HG03103 (cell line): ENCODE measurements around the gene RAI1.
"Not testable (repeated sequence)": the region's sequence is repeated elsewhere in the genome, so short reads cannot be mapped to it uniquely, and the experiment has no call there.

ENCODE experiments used
- ATAC-seq: cut with Tn5 transposase; IDR thresholded peaks from one replicate; pipeline ENCODE4 v1.9.1; 2021; ENCODE audit warnings: low read depth; ENCODE audit not compliant: unreplicated experiment

Gene RAI1

GRCh38 chr17:17663160-17664063 is 17.8 kb upstream of the RAI1 start:
- peak; percentile 69 for ATAC-seq

GRCh38 chr17:17664064-17664452 is 17.2 kb upstream of the RAI1 start:
- ATAC-seq, result no peak

- no peak for ATAC-seq
Measured at GRCh38 chr17:17665255-17665654, 16.0 kb upstream of the RAI1 start.

- ATAC-seq, result no peak
Measured at GRCh38 chr17:17666111-17666714, 15.0 kb upstream of the RAI1 start.

- ATAC-seq, result no peak
Measured at GRCh38 chr17:17667231-17667630, 14.0 kb upstream of the RAI1 start.

GRCh38 chr17:17667947-17668346 is 13.3 kb upstream of the RAI1 start:
- ATAC-seq, result no peak

GRCh38 chr17:17668358-17668757 is 12.9 kb upstream of the RAI1 start:
- ATAC-seq, result no peak

GRCh38 chr17:17668775-17669579 is 12.3 kb upstream of the RAI1 start:
- no peak for ATAC-seq

- no peak for ATAC-seq
Measured at GRCh38 chr17:17669580-17670235, 11.6 kb upstream of the RAI1 start.

GRCh38 chr17:17670701-17671305 is 10.5 kb upstream of the RAI1 start:
- no peak for ATAC-seq

GRCh38 chr17:17671369-17672129 is 9.7 kb upstream of the RAI1 start:
- no peak for ATAC-seq

- ATAC-seq, result no peak
Measured at GRCh38 chr17:17672453-17673368, 8.5 kb upstream of the RAI1 start.

- no peak for ATAC-seq
Measured at GRCh38 chr17:17675416-17675815, 5.8 kb upstream of the RAI1 start.

GRCh38 chr17:17675925-17676534 is 5.2 kb upstream of the RAI1 start:
- no peak for ATAC-seq

GRCh38 chr17:17676752-17677151 is 4.5 kb upstream of the RAI1 start:
- no peak for ATAC-seq

- no peak for ATAC-seq
Measured at GRCh38 chr17:17677299-17678040, 3.8 kb upstream of the RAI1 start.

GRCh38 chr17:17678063-17678699 is 3.1 kb upstream of the RAI1 start:
- ATAC-seq, result not testable (repeated sequence)
